Measurements from ENCODE around the gene CDKAL1.

- TF ChIP-seq POLR2AphosphoS5 (IDR thresholded peaks at IDR 0.05), result no peak
- TF ChIP-seq, protein P1, sequence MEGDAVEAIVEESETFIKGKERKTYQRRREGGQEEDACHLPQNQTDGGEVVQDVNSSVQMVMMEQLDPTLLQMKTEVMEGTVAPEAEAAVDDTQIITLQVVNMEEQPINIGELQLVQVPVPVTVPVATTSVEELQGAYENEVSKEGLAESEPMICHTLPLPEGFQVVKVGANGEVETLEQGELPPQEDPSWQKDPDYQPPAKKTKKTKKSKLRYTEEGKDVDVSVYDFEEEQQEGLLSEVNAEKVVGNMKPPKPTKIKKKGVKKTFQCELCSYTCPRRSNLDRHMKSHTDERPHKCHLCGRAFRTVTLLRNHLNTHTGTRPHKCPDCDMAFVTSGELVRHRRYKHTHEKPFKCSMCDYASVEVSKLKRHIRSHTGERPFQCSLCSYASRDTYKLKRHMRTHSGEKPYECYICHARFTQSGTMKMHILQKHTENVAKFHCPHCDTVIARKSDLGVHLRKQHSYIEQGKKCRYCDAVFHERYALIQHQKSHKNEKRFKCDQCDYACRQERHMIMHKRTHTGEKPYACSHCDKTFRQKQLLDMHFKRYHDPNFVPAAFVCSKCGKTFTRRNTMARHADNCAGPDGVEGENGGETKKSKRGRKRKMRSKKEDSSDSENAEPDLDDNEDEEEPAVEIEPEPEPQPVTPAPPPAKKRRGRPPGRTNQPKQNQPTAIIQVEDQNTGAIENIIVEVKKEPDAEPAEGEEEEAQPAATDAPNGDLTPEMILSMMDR (IDR thresholded peaks at IDR 0.05), result no peak
Observed at GRCh38 chr6:20620043-20620442, 85.8 kb downstream of the CDKAL1 start.
